Adrenal gland (tissue), 12 donors: ENCODE measurements around the gene COL15A1. TPM values are rescaled to one million over a fixed set of nuclear protein-coding genes. Genes with fewer than 3 reads are reported as not detected.

ENCODE experiments used
- DNase-seq, 7 donors: peaks; one replicate each; pipeline ENCODE4 v3.0.0-alpha.2; 2019 to 2020
- H3K27ac ChIP-seq, 5 donors: fragments of 200-600 bp; sonication (generic) in 4 of 5; 1 replicate in 3 of 5; 2 replicates in 2 of 5; pipeline versions ENCODE4 v1.5.1 to v1.8.0; 2016 to 2020; ENCODE audit warnings: mild to moderate bottlenecking in 1 of 5
- H3K27me3 ChIP-seq: fragments of 200-600 bp; 2 replicates; pipeline ENCODE4 v1.8.0; 2021
- H3K36me3 ChIP-seq, 2 donors: fragments of 200-600 bp; replicated peaks in 1 of 2; 1 replicate in 1 of 2; 2 replicates in 1 of 2; pipeline versions ENCODE4 v1.5.1 to v1.8.0; 2018 to 2022
- H3K4me1 ChIP-seq, 2 donors: fragments of 200-600 bp; replicated peaks in 1 of 2; 1 replicate in 1 of 2; 2 replicates in 1 of 2; pipeline versions ENCODE4 v1.5.1 to v1.8.0; 2018 to 2021
- H3K4me3 ChIP-seq, 4 donors: fragments of 200-600 bp; sonication (generic) in 3 of 4; one replicate each; pipeline ENCODE4 v1.5.1; 2016 to 2018
- H3K9me3 ChIP-seq, 3 donors: fragments of 200-600 bp; sonication (generic) in 1 of 3; replicated peaks in 1 of 3; 1 replicate in 2 of 3; 2 replicates in 1 of 3; pipeline versions ENCODE4 v1.5.1 to v1.8.0; 2016 to 2021
- POLR2A ChIP-seq, 2 donors: fragments of 450-650 bp; IDR thresholded peaks; one replicate each; pipeline ENCODE4 v1.6.1; 2017; ENCODE audit warnings: antibody characterized with exemption in 2 of 2, mild to moderate bottlenecking in 2 of 2, moderate library complexity in 1 of 2
- WGBS, 4 donors: extraction: QIAGEN DNeasy Blood & Tissue Kit in 2 of 4; methylation state at CpG; one replicate each; pipeline versions ENCODE4 v1.1.5 to v1.1.7; 2013 to 2017; 5-methylcytosine and 5-hydroxymethylcytosine counted together
- intact Hi-C, 2 donors: fragments of 100-400 bp; cut with DNase I; formaldehyde crosslinking; loops; one replicate each; pipeline versions ENCODE4 v1.14.1 to v1.15.0; 2022 to 2023
- polyA plus RNA-seq, 3 donors: library from polyadenylated mRNA; stranded (reverse); fragments of 200-250 nt in 2 of 3; fragments of 350-450 nt in 1 of 3; fragmentation: Illumina TruSeq in 1 of 3; extraction: RNeasy Lipid Tissue Mini Kit (QIAGEN cat#74804) in 1 of 3; gene quantifications; one replicate each; pipeline ENCODE4 v1.2.3, GENCODE V29; 2013 to 2014
- total RNA-seq, 9 donors: library from RNA; depleted of rRNA in 4 of 9; stranded (reverse); fragments of >200 nt in 4 of 9; fragments of 120-200 nt in 1 of 9; fragmentation: NEBNext Ultra II Directional in 1 of 9; extraction: Animal tissue kit (Norgen Biotek cat#: 25700) in 1 of 9; gene quantifications; one replicate each; pipeline versions ENCODE4 v1.1.0 to v1.2.4, GENCODE V29; 2013 to 2023
- TF ChIP-seq, protein P1 (sequence below), 6 experiments: fragments of 450-650 bp in 4 of 6; fragments of 200-600 bp in 2 of 6; sonication (generic) in 1 of 6; IDR thresholded peaks; 1 replicate in 5 of 6; 2 replicates in 1 of 6; pipeline versions ENCODE4 v1.5.1 to v1.8.0; 2016 to 2021; ENCODE audit warnings: antibody characterized with exemption in 6 of 6, mild to moderate bottlenecking in 2 of 6, moderate library complexity in 1 of 6
- donor health status: healthy with polysubstance abuse.
- donor health status: Bipolar disorder and iron deficiency.
- donor health status: DM: yes; HTN: yes; CAD: no.
- donor health status: DM: no; HTN: no; CAD: no.
- donor health status: DM: no; HTN: no; CAD: no.
- donor health status: DM: yes; HTN: yes; CAD: no.

Gene COL15A1
- total and polyA plus RNA-seq, 12 donors = 34.8 to 320 (median 101) TPM

DNA sequence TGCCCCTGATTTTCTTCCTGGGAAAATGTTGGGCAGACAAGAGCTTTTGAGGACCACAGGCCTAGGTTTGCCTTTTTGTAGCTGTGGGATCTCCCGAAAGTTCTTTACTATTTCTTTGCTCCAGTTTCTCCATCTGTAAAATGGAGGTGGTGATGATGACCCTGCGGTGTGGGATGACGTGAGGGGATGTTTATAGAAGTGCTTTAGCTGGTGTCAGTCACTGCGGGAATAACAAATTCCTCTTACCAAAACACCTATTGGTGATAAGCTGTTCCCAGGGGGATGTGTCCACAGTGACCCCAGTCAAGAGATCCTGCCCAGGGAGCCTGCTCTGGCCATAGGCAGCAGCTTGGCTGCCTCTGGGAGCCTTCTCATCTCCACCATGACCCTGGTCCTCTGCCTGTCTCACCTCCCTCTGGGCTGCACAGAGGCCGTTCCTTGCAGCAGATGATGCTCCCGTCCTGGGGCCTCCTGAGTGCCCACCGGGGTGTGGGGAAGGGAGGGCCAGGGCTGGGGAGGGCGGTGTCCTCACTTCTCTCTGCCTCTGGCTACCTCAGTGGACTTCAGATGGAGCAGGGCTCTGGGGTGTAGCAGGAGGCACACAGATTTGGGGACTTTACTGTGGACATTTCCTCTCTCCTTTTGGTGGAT lies 77.2 kb downstream of the COL15A1 start:
- Histone ChIP-seq H3K4me1 (peaks cover 0 to 14% of the 10 kb centered on the region in 2 donors), H3K36me3 (peaks cover 0 to 45% of the 10 kb centered on the region in 2 donors), H3K27ac (no peak overlapping the region), H3K4me3 (no peak overlapping the region), H3K9me3 (no peaks in the 10 kb centered on the region), H3K27me3 (no peaks in the 10 kb centered on the region)
- TF ChIP-seq, protein P1, sequence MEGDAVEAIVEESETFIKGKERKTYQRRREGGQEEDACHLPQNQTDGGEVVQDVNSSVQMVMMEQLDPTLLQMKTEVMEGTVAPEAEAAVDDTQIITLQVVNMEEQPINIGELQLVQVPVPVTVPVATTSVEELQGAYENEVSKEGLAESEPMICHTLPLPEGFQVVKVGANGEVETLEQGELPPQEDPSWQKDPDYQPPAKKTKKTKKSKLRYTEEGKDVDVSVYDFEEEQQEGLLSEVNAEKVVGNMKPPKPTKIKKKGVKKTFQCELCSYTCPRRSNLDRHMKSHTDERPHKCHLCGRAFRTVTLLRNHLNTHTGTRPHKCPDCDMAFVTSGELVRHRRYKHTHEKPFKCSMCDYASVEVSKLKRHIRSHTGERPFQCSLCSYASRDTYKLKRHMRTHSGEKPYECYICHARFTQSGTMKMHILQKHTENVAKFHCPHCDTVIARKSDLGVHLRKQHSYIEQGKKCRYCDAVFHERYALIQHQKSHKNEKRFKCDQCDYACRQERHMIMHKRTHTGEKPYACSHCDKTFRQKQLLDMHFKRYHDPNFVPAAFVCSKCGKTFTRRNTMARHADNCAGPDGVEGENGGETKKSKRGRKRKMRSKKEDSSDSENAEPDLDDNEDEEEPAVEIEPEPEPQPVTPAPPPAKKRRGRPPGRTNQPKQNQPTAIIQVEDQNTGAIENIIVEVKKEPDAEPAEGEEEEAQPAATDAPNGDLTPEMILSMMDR (IDR thresholded peaks at IDR 0.05) = no peak
- TF ChIP-seq POLR2A (IDR thresholded peaks at IDR 0.05) = no peak
- 89 to 98% (median 96%) methylated on average over 4 to 8 of the region's 8 CpGs for WGBS, 4 donors
- DNase-seq = no peak
- intact Hi-C loops = loop anchor here in 1 of 2 donors (10.0 kb wide), 1 partner anchor 56 kb away; no protein-coding TSS in a partner anchor

DNA sequence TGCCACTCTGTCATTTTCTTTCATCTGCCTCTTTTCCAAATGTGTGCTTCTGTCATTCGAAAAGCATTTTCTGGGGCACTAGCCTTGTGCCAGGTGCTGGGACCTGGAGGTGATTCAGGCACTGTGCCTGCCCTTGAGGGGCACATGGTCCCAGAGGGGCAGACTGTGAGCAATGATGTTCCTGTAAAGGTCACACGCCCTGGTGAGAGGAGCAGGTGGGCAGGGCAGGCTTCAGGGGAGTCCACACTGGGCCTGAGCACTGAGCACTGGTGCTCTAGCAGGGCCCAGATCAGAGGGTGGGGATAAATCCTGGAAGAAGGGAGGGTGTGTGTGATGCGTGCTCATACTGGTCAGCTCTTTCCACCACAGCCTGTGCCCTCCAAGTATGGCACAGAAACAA lies 77.8 kb downstream of the COL15A1 start:
- H3K4me1 ChIP-seq = peaks cover 0 to 14% of the 10 kb centered on the region in 2 donors
- TF ChIP-seq, protein P1 (IDR thresholded peaks at IDR 0.05) = no peak
- no peak for TF ChIP-seq POLR2A (IDR thresholded peaks at IDR 0.05)
- DNase-seq = peak in 1 of 7 donors; percentile 29
- no peaks in the 10 kb centered on the region for H3K9me3 ChIP-seq
- H3K36me3 ChIP-seq = peaks cover 0 to 48% of the 10 kb centered on the region in 2 donors
- H3K27me3 ChIP-seq = no peaks in the 10 kb centered on the region
- 59 to 83% (median 77%) methylated on average over 2 to 3 of the region's 3 CpGs for WGBS, 4 donors
- intact Hi-C loops = loop anchor here in 1 of 2 donors (10.0 kb wide), 1 partner anchor 57 kb away; no protein-coding TSS in a partner anchor
- H3K4me3 ChIP-seq = no peak overlapping the region
- H3K27ac ChIP-seq = no peak overlapping the region

DNA sequence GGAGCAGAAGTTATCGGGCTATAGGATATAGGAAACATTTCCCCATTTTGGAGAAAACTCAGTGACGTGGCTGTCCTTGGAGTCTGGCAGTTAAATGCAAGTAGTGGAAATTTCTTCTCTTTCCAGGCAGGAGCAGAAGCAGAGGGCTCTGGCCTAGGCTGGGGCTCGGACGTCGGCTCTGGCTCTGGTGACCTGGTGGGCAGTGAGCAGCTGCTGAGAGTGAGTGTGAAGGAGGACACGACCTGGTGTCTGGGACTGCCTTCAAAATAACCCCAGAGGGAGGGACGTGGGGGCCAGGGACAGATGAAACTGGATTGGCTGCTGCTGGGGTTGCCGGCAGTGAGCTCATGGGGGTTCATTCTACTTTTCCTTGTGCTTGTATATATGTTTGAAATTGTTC lies 79.5 kb downstream of the COL15A1 start:
- Histone ChIP-seq H3K4me1 (peaks cover 0 to 14% of the 10 kb centered on the region in 2 donors), H3K9me3 (no peaks in the 10 kb centered on the region), H3K27ac (peak overlapping the region in 2 of 5 donors; percentile 36 to 40), H3K36me3 (peaks cover 0 to 45% of the 10 kb centered on the region in 2 donors), H3K4me3 (no peak overlapping the region), H3K27me3 (no peaks in the 10 kb centered on the region)
- WGBS, 4 donors = 55 to 63% (median 57%) methylated on average over 8 of the region's 8 CpGs
- TF ChIP-seq, protein P1 (IDR thresholded peaks at IDR 0.05) = no peak
- TF ChIP-seq POLR2A (IDR thresholded peaks at IDR 0.05) = no peak
- peak in 4 of 7 donors; percentile 23 to 64 (median 44) for DNase-seq
- intact Hi-C loops = loop anchor here in 1 of 2 donors (10.0 kb wide), 1 partner anchor 58 kb away; no protein-coding TSS in a partner anchor

DNA sequence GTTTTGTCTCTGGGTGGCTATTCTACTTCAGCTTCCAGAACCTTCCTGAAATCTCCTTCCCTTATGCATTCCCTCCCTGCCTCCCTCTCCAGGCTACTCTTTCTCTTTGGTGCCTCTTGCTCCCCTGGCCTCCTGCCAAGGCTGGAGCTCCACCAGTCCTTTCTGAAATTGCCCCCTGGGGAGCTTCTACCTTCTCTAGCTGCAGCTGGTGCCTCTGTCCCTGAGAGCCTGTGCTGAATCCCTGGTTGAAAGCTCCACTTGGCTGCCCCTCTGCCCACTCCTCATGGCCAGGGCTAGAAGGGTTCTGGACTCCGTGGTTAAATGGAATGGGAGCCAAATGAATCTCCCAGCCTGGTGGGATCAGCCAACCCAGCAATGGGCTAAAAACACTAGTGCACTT lies 80.1 kb downstream of the COL15A1 start:
- no peaks in the 10 kb centered on the region for H3K27me3 ChIP-seq
- peaks cover 0 to 47% of the 10 kb centered on the region in 2 donors for H3K36me3 ChIP-seq
- peak overlapping the region in 1 of 5 donors; percentile 36 for H3K27ac ChIP-seq
- WGBS, 4 donors = 69 to 92% (median 87%) methylated on average over 1 of the region's 1 CpG
- TF ChIP-seq POLR2A (IDR thresholded peaks at IDR 0.05) = no peak
- TF ChIP-seq, protein P1 (IDR thresholded peaks at IDR 0.05) = no peak
- H3K4me3 ChIP-seq = no peak overlapping the region
- DNase-seq = peak in 4 of 7 donors; percentile 22 to 59 (median 36)
- H3K4me1 ChIP-seq = peaks cover 0 to 14% of the 10 kb centered on the region in 2 donors
- intact Hi-C loops = loop anchor here in 1 of 2 donors (10.0 kb wide), 1 partner anchor 59 kb away; no protein-coding TSS in a partner anchor
- no peaks in the 10 kb centered on the region for H3K9me3 ChIP-seq
